ENCODE results near the gene SERTM2. TPM values are rescaled to one million over a fixed set of nuclear protein-coding genes. Genes with fewer than 3 reads are reported as not detected.
A peak's percentile ranks its signal among the peaks of the same experiment; 100 is the strongest.
"Not testable (repeated sequence)": the region's sequence is repeated elsewhere in the genome, so short reads cannot be mapped to it uniquely, and the experiment has no call there.

Gene SERTM2
- total RNA-seq: 5.6 TPM

GRCh38 chrX:111511477-111511876, at the start of gene SERTM2:
Gene SERTM2 (plus strand): TSS chrX:111511645. CDS start chrX:111518858, 7,213 bp downstream.
- DNase-seq (ENCODE audit: low spot score): no peak

GRCh38 chrX:111465669-111466068, 45.8 kb upstream of the SERTM2 start:
- no peak for DNase-seq (ENCODE audit: low spot score)

- DNase-seq (ENCODE audit: low spot score): peak; percentile 45
Measured at GRCh38 chrX:111467896-111468295, 43.5 kb upstream of the SERTM2 start.

- DNase-seq (ENCODE audit: low spot score): no peak
Measured at GRCh38 chrX:111470681-111471403, 40.6 kb upstream of the SERTM2 start.

GRCh38 chrX:111481896-111482295, 29.5 kb upstream of the SERTM2 start:
- DNase-seq (ENCODE audit: low spot score): no peak

GRCh38 chrX:111483135-111483534, 28.3 kb upstream of the SERTM2 start:
- DNase-seq (ENCODE audit: low spot score): no peak

- DNase-seq (ENCODE audit: low spot score): no peak
Measured at GRCh38 chrX:111483881-111484280, 27.6 kb upstream of the SERTM2 start.

GRCh38 chrX:111490688-111491087, 20.8 kb upstream of the SERTM2 start:
- no peak for DNase-seq (ENCODE audit: low spot score)

GRCh38 chrX:111492085-111492484, 19.4 kb upstream of the SERTM2 start:
- no peak for DNase-seq (ENCODE audit: low spot score)

- no peak for DNase-seq (ENCODE audit: low spot score)
Measured at GRCh38 chrX:111498538-111499103, 12.8 kb upstream of the SERTM2 start.

GRCh38 chrX:111503485-111503993, 7.9 kb upstream of the SERTM2 start:
- no peak for DNase-seq (ENCODE audit: low spot score)

GRCh38 chrX:111504941-111505340, 6.5 kb upstream of the SERTM2 start:
- DNase-seq (ENCODE audit: low spot score): no peak

- no peak for DNase-seq (ENCODE audit: low spot score)
Measured at GRCh38 chrX:111505783-111506182, 5.7 kb upstream of the SERTM2 start.

- no peak for DNase-seq (ENCODE audit: low spot score)
Measured at GRCh38 chrX:111506826-111507225, 4.6 kb upstream of the SERTM2 start.

GRCh38 chrX:111507933-111508332, 3.5 kb upstream of the SERTM2 start:
- DNase-seq (ENCODE audit: low spot score): no peak

GRCh38 chrX:111515298-111515697, 3.9 kb downstream of the SERTM2 start:
- no peak for DNase-seq (ENCODE audit: low spot score)

GRCh38 chrX:111518667-111519066, 7.2 kb downstream of the SERTM2 start:
- DNase-seq (ENCODE audit: low spot score): no peak

- DNase-seq (ENCODE audit: low spot score): no peak
Measured at GRCh38 chrX:111519215-111519614, 7.8 kb downstream of the SERTM2 start.

- no peak for DNase-seq (ENCODE audit: low spot score)
Measured at GRCh38 chrX:111520506-111520905, 9.1 kb downstream of the SERTM2 start.

- DNase-seq (ENCODE audit: low spot score): no peak
Measured at GRCh38 chrX:111521169-111521568, 9.7 kb downstream of the SERTM2 start.

GRCh38 chrX:111543212-111543741, 31.8 kb downstream of the SERTM2 start:
- DNase-seq (ENCODE audit: low spot score): no peak

- DNase-seq (ENCODE audit: low spot score): not testable (repeated sequence)
Measured at GRCh38 chrX:111549235-111549634, 37.8 kb downstream of the SERTM2 start.

- no peak for DNase-seq (ENCODE audit: low spot score)
Measured at GRCh38 chrX:111555406-111555958, 44.0 kb downstream of the SERTM2 start.
